LoVo (cell line): ENCODE measurements around the gene CDC42BPB.

Experiments
- DNase-seq: peaks from one replicate; pipeline ENCODE4 v3.0.0-alpha.2; 2016; ENCODE audit warnings: low spot score

The CDC42BPB gene

DNA sequence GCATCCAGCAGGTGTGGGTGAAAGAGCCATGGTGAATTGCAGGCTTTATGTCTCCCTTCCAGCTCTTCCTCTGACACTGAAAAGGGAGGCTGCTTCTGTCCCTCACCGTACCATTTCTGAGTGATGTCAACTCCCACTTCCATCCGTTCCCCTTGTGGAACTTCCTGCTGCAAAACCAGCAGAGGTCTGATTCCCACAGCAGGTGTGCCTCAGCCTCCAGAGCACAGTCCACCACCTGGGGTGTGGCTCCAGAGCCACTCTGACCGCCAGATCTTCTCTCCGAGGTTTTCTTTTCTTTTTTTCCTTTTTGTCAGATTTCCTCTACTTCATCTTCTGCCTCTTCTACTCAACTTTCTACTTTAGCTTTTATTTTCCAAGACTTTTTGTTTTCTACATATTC, 62.7 kb downstream of the CDC42BPB start:
- peak; percentile 9 for DNase-seq

DNA sequence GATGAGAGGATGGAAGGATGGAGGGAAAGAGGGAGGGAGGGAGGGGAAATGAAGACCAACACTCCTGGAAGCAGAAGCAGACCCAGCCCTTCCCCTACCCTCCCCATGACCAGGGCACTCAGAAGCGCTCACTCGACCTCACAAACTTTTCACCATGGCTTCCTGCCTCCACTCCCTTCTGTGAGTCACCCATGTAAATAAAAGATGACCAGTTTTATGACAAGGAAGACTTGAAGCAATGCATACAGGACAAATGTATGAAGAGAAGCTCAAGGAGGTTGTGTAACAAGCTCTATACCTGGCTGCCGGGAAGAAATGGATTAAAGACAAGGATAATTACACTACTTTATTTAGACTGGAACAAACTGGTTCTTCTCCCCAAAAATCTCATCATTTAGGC, 63.8 kb downstream of the CDC42BPB start:
- peak; percentile 89 for DNase-seq

DNA sequence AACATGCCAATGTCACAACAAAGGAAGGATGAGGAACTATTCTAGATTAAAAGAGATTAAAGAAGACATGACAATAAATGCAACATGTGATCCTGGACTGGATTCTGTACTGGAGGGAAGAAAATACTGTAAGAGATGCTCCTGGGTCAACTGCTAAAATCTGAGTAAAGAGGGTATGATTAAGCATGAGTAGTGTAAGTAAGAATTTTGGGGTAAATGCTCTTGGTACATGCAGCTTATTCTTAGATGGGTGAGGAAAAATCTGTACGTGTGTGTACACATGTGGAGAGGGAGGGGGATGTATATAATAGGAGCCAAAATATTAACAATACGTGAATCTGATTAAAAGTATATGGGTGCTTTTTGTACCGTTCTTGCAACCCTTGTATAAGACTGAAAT, 66.0 kb downstream of the CDC42BPB start:
- DNase-seq: no peak

DNA sequence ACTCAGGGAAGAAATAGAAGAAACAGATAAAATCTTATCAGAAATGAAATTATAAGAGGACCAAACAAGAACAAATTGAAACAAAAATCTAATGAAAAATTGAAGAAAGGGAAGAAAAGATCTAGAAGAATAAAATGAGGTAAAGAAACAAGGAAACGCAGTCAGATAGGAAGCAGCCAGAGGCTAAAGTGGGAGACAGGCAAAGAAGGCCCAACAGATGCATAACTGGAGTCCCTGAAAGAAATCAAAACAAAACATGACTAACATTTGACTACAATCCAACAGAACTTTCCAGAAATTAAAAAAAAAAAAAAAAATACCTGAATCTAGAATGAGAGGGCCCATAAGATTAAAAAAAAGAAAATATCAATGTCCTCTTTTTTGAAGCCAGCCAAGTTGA, 69.3 kb downstream of the CDC42BPB start:
- no peak for DNase-seq

DNA sequence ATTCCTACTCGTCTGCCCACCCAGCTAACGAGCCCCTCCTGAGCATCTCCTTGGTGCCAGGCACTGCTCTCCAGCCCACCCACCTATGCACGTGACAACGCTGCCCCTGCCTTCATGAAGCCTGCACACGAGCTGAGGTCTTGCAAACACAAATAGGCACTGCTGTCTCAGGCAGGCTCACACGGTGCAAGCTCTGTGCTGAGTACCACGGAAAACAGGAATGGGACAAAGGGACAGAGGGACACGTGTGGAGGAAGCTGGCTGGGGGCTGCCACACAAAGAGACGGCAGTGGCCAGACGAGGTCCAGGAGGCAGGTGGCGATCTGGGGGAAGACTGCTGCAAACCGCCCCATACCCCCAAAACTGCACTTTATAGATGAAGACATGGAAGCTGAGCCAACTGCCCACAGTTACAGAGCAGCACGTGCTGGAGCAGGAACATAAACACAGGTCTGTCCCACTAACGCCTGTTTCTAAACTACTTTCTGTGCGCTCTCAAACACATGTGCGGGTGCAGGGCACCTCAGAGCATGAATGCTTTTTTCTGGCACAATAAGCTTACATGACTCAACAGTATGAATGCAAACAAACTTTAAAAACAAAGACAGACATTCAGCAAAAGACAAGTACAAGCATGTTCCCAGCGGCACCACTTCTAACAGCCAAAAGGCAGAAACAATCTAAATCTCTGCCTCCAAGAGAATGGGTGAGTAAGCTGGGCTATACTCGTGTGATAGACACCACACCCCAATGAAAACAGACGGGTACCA, 70.4 kb downstream of the CDC42BPB start:
- peak; percentile 14 for DNase-seq

DNA sequence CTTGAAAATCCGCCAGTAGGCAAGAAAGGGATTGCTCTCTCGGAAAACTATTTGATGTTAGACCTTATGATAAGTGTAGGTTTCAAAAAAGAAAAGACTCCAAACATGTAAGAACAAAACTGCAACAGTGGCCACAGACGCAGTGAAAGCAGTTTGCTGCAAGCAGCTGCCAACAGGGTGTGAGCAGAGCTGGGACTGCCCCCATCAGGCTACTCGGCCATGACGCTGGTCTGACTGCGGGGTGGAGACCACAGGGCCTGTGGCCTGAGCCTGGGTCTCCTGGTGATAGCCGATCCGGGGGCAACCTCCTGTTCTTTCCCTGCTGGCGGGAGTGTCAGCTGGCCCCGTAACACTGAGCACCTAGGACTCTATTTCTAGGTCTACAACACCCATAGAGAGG, 71.7 kb downstream of the CDC42BPB start:
- no peak for DNase-seq

DNA sequence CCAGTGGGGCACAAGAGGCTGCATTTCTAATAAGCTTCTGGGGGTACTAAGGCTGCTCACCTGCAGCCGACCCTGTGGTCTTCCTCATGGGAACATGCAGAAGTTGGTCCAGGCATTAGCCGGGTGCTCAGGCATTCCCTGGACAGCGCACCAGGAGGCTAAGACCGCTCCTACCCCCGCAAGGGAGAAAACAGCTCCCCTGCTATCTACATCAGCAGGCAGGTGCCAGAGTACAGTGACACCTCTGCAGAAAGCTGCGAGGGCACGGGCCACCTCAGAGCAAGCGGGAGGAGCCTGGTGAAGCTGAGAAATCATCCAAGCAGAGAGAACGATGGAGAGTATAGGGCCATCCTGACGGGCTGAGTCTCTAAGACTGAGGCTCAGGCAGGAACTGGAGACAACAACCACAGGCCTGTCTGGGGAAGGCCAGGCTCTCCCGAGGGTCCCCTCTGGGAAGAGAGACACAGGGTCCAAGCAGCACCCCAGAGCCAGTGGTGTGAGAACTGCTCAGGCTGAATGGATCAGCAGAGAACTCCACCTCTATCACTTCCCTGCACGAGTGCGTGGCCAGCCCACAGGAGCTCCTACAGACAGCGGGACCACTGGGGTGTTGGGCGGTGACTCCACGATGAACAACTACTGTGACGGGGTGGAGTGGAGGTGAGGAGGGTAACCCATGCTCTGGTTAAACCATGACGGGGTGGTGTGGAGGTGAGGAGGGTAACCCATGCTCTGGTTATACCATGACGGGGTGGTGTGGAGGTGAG, 72.8 kb downstream of the CDC42BPB start:
- DNase-seq: no peak

DNA sequence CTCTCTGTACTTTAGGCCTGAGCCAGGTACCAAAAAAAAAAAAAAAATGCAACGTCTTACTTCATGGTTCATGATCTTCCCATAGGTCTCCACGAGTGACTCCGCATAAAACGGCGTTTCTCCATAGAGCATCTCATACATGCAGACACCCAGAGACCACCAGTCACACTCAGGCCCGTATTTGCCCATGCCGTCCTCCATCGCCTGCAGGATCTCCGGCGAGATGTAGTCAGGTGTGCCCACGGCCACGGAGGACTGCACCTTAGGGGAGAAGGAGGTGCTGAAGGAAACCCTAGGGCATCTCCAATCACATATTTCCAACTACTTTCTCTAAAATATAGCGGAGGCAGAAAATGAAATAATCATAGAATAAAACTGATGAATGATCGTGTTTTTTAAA, 73.9 kb downstream of the CDC42BPB start:
- no peak for DNase-seq

DNA sequence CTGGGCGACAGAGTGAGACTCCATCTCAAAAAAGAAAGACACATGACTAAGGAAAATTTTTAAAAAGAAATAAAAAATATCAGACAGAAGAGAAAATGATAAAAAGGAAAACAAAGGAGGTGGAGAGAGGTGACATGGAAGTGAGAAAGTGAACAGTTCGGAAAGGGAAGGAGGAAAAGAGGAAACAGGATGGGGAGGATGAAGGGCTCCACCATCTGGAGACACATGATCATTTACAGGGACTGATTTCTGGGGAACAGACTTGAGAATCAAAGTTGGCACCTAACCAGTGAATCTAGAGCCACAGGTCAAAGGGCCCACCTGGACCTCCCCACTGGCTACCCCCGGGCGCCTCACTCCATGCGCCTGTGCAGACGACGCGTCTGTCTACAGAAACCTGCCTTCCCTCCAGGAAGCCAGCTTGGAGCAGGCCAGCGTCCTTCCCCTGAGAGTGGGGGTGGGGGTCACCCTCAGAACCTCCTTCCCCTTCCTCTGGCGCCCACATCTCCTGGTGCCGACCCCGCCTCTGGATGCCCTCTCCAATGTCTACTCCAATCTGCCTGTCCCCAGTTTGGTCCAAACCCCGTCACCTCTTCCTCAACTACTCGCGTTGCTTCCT, 74.4 kb downstream of the CDC42BPB start:
- no peak for DNase-seq

DNA sequence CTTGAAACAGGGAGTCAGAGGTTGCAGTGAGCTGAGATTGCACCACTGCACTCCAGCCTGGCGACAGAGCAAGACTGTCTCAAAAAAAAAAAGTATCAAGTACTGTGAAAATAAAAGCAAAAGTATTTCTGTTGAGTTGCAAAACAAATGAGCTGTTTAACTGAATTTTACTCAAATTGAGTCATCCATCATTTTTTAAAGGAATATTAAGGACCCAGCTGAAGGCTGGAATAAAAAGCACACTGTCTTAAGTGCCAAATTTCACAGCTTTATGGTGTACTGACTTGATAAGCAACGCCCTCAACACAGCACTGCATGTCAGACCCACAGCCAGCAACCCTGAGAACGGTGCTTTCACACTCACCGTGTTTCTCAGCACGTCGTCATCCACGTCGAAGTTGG, 76.9 kb downstream of the CDC42BPB start:
- DNase-seq: no peak

DNA sequence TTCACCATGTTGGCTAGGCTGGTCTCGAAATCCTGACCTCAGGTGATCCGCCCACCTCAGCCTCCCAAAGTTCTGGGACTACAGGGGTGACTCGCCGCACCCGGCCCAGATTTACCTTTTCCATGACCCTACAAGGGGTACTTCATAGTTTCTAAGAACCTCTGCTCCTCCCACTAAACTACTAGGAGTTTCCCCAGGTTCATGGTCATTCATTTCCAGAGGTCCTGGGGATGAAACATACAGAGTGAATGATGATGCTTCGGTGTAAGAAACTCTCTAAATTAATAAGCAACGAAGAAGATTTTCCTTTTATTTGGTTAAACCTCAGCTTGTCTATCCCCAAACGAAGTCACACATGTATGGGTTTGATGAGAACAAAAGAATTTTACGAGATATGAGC, 77.9 kb downstream of the CDC42BPB start:
- DNase-seq: no peak

DNA sequence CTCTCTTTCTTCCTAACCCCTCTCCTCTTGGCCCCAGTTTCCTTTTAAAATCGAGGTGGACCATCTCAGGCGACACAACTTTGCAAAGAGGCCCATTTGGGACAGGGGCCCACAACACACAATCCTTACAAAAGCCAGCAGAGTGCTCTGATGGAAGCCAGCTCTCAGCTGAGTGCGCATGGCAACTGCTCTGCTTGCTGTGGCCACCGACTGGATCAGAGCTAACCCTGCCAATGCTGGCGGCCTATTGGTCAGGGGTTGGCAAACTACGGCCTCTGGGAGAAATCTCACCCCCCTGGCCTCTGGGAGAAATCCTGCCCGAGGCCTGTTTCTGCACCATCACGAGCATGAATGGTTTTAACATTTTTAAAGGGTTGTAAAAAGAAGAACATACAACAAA, 79.9 kb downstream of the CDC42BPB start:
- no peak for DNase-seq

DNA sequence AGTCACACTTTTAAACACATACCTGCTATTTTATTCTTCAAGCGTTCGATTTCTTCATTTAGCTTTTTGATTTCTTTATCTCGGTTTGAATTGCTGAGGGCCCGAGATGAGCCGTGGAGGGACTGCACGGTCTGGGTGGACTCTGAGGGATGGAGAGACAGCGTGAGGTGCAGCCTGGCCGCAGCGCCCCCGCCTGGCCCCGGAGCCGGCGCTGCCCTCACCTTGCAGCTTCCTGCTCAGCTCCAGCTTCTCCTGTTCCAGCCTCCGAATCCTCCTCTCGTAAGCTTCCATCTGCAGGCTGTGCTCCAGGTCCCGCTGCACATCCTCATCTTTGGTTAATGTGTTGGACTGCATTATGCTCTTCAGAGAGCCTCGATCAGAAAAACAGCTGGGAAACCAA, 81.7 kb downstream of the CDC42BPB start:
- no peak for DNase-seq

DNA sequence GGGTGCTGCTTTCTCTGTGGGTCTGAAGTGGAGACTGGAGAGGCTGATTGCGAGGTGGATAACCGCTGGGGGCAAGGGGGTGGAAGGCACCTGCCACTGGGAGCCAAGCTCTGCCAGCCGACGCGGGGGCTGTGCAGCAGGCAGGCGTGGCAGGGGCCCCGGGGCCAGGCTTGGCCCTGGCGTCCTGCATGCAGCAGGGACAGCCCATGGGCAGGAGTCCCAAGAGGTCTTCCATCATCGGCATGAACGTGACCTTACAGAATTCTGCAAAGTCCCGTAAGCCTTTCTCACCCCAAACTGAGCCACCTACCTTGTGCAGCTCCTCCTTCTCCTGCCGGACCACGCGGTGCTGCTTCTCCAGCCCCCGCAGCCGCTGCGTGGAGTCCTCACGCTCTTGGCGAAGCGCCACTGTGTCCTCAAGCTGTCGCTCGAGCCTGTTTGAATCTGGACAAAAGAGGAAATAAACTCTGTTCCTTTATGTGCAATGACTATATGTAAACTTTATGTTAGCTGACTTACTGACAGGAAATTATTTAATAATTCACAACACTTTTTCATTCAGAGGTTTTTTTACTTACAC, 83.6 kb downstream of the CDC42BPB start:
- DNase-seq: no peak

DNA sequence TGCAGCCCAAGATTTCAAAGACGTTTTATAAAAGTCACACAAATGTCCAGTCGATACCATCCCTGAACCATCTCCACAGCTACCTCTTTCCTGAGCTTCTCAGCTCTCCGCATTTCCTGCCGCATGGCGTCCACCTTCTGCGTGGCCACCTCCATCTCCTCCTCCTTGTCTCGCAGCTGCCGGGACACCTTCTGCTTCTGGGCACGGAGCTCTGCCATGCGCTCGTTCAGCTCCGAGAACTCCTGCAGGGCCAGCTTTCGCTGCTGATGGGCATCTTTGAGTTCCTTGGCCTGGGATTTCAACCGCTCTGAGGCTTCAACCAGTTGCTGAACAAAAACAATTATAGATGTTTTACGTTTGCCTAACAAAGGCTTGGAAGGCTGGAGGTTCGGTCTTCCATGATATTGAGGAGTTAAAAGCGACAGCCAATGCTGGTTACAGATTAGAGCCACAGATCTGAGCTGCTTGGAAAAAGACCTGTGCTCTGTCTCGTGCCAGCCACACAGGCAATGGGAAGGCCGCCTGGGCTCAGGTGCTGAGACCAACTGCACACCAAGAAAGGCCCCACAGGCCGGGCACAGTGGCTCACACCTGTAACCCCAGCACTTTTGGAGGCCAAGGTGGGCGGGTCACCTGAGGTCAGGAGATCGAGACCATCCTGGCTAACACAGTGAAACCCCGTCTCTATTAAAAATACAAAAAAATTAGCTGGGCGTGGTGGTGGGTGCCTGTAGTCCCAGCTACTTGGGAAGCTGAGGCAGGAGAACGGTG, 85.3 kb downstream of the CDC42BPB start:
- no peak for DNase-seq

DNA sequence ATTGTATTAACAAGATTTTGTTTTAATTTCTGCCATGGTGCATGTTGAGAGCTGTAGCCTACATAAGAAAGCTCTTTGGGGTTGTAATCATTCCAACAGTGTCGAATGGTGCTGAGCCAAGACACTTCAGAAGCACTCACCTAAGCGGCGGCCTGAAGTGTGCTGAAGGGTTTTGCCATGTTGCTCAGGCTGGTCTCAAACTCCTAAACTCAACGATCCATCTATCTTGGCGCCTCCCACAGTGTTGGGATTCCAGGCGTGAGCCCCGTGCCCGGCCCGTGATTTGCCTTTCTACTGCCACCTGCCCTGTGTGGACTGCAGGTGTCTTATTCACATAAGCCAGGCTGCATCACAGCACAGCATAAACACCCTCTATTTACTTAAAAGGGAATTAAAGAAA, 86.0 kb downstream of the CDC42BPB start:
- no peak for DNase-seq

DNA sequence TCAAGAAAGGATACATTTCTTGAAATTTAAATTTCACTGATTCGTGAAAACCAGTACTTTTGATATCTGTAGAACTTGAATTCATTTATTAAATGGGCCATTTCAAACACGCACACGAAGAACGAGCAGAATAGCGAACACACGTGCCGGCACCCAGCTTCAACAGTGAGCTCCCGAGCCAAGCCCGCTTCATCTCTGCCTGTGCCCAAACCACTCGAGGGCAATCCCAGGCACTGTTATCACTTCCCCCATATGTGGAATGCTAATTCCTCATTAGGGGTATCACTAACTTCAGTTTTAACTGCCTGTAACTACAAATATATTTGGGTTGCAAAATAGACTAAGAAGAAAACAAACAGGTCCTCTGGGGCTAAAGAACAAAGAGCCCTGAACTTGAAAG, 86.9 kb downstream of the CDC42BPB start:
- DNase-seq: no peak

DNA sequence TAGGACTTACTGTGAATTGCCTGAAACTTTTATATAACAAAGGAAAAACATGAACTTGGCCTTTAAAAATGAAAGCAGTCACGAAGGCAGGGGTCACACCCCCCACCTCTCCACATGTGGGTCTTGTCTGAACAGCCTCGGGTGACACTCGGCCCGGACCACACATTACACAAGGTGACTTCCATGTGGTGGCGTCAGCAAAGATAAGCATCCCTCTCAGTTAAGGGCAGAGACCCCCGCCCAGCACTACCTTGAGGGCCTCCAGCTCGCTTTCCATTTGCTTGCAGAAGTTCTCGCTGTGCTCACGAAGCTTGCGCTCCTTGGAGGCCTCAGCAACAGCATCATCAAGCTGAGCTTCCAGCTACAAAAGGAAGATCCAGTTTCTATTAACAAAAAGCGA, 87.4 kb downstream of the CDC42BPB start:
- no peak for DNase-seq

DNA sequence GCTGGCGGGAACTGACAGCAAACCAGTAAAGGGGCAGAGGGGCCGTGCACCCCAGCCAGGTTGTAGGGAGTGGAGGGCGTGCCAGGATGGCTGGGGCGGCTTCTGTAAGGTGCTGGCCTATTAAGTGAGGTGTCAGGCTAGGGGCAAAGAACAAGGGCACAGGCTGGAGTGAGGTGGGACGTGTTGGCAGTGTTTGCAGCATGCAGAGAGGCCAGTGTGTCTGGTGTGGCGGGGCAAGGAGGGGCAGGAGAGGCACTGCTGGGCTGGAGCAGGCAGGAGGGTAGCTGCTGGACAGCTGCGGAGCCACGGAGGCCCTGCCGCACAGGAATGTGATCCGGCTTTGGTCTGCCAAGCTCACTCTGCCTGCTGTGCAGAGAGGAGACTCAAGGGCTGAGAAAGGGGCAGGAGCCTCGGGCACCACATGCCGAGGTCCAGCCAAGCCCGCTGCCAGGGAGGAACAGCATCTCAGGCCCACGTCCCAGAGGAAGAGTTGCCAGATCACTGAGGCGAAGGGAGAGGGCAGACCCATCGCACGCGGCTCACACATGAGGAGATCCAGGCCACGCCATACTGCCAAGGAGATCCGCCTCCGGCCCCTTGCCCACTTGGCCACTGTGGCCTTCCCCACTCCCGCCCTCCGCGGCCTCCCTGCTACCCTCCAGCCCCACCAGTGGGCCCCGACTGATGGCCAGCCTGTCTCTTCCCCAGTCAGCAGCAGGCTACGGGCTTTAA, 88.1 kb downstream of the CDC42BPB start:
- no peak for DNase-seq

DNA sequence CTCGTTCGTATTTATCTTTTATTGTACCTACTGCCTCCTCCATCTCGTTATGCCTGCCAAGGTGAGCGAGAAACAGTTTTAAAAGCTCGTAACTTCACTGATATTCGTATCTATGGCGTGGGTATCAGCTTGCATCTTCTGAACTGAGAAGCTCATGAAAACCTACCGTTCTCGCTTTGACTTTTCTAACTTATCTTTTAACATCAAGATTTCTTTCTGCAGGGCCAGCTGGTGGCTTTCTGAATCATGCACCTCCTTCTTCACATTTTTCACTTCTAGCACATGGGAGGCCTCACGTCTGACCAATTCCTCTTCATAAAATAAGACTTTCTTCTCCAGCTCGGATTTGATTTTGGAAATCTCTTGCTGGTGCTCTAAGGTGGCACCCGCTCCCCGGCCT, 89.0 kb downstream of the CDC42BPB start:
- no peak for DNase-seq

DNA sequence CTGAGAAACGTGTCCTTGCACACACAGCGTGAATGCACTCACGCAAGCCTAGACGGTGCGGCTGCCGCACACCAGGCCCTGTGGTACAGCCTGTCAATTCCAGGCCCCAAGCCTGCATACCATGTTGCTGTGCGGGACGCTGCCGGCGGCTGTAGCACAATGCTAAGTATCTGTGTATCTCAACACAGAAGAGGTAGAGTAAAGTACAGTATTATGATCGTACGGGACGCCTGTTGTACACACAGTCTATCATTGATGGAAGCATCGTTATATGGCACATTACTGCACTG, 89.9 kb downstream of the CDC42BPB start:
- no peak for DNase-seq
